Parathyroid adenoma (tissue), 2 donors: Measurements from ENCODE around the gene PINK1.

Experiments used
- H2AFZ ChIP-seq: fragments of 300-600 bp; sonication (generic); one replicate; pipeline ENCODE4 v1.7.0; 2017; ENCODE audit warnings: antibody characterized with exemption, mild to moderate bottlenecking
- H3K27ac ChIP-seq: fragments of 300-600 bp; sonication (generic); one replicate; pipeline ENCODE4 v1.7.0; 2017
- H3K27me3 ChIP-seq: fragments of 300-600 bp; sonication (generic); one replicate; pipeline ENCODE4 v1.7.0; 2017; ENCODE audit warnings: low read length; ENCODE audit not compliant: control insufficient read depth, insufficient read depth
- H3K36me3 ChIP-seq: fragments of 300-600 bp; sonication (generic); one replicate; pipeline ENCODE4 v1.7.0; 2017; ENCODE audit warnings: low read length; ENCODE audit not compliant: control insufficient read depth, insufficient read depth
- H3K4me1 ChIP-seq: fragments of 300-600 bp; sonication (generic); one replicate; pipeline ENCODE4 v1.7.0; 2017; ENCODE audit warnings: control low read depth
- H3K4me2 ChIP-seq: fragments of 300-600 bp; sonication (generic); one replicate; pipeline ENCODE4 v1.7.0; 2017; ENCODE audit warnings: low read length
- H3K4me3 ChIP-seq: fragments of 300-600 bp; sonication (generic); one replicate; pipeline ENCODE4 v1.7.0; 2017; ENCODE audit warnings: low read depth, low read length
- H3K79me2 ChIP-seq: fragments of 300-600 bp; sonication (generic); one replicate; pipeline ENCODE4 v1.7.0; 2017; ENCODE audit warnings: control low read depth
- H3K9ac ChIP-seq: fragments of 300-600 bp; sonication (generic); one replicate; pipeline ENCODE4 v1.7.0; 2017; ENCODE audit warnings: mild to moderate bottlenecking
- H3K9me3 ChIP-seq: fragments of 300-600 bp; sonication (generic); one replicate; pipeline ENCODE4 v1.7.0; 2017; ENCODE audit warnings: low read length; ENCODE audit not compliant: control insufficient read depth
- TF ChIP-seq, protein P1 (sequence below): fragments of 300-600 bp; sonication (generic); IDR thresholded peaks from one replicate; pipeline ENCODE4 v1.7.0; 2017; ENCODE audit warnings: antibody characterized with exemption, mild to moderate bottlenecking
- donor health status: primary hyperparathyroidism.

PINK1 gene

DNA sequence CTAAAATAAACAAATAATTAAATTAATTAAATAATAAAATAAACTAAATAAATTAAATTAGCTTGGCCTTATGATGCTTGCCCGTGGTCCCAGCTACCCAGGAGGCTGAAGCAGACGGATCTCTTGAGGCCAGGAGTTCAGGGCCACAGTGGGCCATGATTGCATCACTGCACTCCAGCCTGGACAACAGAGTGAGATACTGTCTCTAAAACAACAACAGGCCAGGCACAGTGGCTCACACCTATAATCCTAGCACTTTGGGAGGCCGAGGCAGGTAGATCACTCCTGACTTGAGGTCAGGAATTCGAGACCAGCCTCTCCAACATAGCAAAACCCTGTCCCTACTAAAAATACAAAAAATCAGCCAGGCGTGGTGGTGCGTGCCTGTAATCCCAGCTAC is 12.2 kb upstream of the PINK1 start:
- TF ChIP-seq, protein P1, sequence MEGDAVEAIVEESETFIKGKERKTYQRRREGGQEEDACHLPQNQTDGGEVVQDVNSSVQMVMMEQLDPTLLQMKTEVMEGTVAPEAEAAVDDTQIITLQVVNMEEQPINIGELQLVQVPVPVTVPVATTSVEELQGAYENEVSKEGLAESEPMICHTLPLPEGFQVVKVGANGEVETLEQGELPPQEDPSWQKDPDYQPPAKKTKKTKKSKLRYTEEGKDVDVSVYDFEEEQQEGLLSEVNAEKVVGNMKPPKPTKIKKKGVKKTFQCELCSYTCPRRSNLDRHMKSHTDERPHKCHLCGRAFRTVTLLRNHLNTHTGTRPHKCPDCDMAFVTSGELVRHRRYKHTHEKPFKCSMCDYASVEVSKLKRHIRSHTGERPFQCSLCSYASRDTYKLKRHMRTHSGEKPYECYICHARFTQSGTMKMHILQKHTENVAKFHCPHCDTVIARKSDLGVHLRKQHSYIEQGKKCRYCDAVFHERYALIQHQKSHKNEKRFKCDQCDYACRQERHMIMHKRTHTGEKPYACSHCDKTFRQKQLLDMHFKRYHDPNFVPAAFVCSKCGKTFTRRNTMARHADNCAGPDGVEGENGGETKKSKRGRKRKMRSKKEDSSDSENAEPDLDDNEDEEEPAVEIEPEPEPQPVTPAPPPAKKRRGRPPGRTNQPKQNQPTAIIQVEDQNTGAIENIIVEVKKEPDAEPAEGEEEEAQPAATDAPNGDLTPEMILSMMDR: no peak
- no peaks in the 10 kb centered on the region for H3K27me3 ChIP-seq
- no peaks in the 10 kb centered on the region for H3K79me2 ChIP-seq
- no peaks in the 10 kb centered on the region for H3K36me3 ChIP-seq
- no peak overlapping the region for H2AFZ ChIP-seq
- H3K9ac ChIP-seq: no peak overlapping the region
- H3K27ac ChIP-seq: no peak overlapping the region
- H3K4me1 ChIP-seq: no peaks in the 10 kb centered on the region
- H3K4me3 ChIP-seq: no peak overlapping the region
- H3K9me3 ChIP-seq: no peaks in the 10 kb centered on the region
- no peak overlapping the region for H3K4me2 ChIP-seq

DNA sequence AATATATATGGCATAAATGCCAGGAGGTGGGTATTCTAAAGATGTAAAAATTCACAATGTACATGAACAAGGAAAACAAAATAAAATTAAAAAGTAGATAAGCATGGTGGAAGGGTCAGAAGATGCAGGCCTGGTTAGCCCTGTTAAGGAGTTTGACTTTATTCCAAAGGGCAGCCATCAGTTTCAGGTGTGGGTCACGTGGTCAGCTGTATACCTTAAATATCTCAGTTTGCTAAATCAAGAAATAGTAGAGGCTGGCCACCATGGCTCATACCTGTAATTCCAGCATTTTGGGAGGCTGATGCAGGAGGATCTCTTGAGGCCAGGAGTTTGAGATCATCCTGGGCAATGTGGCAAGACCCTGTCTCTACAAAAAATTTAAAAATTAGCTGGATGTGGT is 8.5 kb upstream of the PINK1 start:
- Histone ChIP-seq H2AFZ (no peak overlapping the region), H3K36me3 (no peaks in the 10 kb centered on the region), H3K27ac (no peak overlapping the region), H3K9ac (no peak overlapping the region), H3K4me2 (no peak overlapping the region), H3K4me3 (no peak overlapping the region), H3K9me3 (no peaks in the 10 kb centered on the region), H3K27me3 (no peaks in the 10 kb centered on the region), H3K79me2 (no peaks in the 10 kb centered on the region), H3K4me1 (no peaks in the 10 kb centered on the region)
- TF ChIP-seq, protein P1: no peak

DNA sequence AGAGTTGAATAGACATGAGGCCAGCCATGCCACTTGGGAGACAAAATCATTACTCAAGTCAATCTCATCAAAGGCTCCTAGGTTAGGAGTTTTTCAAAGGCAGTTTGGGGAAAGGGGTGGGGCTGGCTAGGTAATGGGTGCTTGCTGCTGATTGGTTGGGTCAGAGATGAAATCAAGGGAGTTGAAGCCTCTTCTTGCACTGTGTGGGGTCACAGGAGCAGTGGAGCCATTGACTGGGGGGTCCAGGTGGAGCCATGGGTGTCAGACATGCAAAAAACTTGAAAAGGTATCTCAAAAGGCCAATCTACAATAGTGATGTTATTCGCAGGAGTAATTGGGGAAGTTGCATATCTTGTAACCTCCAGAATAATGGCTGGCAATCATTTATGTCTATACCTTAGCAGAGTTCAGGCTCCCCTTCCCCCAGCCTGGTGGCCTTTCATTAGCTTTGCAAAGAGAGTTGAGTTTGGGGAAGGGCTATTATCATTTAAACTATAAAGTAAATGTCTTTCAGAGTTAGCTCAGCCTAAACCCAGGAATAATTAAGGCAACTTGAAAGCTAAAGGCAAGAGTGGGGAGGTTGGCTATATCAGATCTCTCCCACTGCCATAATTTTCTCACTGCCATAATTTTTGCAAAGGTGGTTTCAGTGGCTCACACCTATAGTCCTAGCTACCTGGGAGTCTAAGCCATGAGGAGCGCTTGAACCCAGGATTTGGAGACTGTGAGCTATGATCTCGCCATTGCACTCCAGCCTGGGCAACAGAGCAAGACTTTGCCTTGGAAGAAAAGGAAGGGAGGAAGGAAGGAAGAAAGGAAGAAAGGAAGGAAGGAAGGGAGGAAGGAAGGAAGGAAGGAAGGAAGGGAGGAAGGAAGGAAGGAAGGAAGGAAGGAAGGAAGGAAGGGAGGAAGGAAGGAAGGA is 7.8 kb upstream of the PINK1 start:
- H3K36me3 ChIP-seq: no peaks in the 10 kb centered on the region
- no peak overlapping the region for H3K27ac ChIP-seq
- no peak overlapping the region for H2AFZ ChIP-seq
- no peaks in the 10 kb centered on the region for H3K79me2 ChIP-seq
- no peaks in the 10 kb centered on the region for H3K27me3 ChIP-seq
- H3K4me1 ChIP-seq: no peaks in the 10 kb centered on the region
- no peaks in the 10 kb centered on the region for H3K9me3 ChIP-seq
- no peak overlapping the region for H3K4me3 ChIP-seq
- no peak overlapping the region for H3K9ac ChIP-seq
- no peak overlapping the region for H3K4me2 ChIP-seq
- TF ChIP-seq, protein P1: no peak

DNA sequence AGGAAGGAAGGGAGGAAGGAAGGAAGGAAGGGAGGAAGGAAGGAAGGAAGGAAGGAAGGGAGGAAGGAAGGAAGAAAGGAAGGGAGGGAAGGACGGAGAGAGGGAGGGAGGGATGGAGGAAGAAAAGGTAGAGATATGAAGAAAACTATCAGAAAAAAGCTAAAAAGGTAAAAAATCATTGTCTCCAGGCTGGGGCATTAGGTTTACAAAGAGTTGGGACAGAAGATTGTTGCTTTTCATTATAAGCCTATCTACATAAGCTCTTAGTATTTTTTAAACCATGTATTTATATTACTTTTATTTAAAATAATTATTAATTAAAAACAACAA is 7.2 kb upstream of the PINK1 start:
- Histone ChIP-seq H3K27me3 (no peaks in the 10 kb centered on the region), H3K79me2 (no peaks in the 10 kb centered on the region), H3K36me3 (no peaks in the 10 kb centered on the region), H3K27ac (no peak overlapping the region), H3K4me1 (no peaks in the 10 kb centered on the region), H3K4me3 (no peak overlapping the region), H3K4me2 (no peak overlapping the region), H3K9ac (no peak overlapping the region), H3K9me3 (no peaks in the 10 kb centered on the region), H2AFZ (no peak overlapping the region)
- TF ChIP-seq, protein P1: no peak

DNA sequence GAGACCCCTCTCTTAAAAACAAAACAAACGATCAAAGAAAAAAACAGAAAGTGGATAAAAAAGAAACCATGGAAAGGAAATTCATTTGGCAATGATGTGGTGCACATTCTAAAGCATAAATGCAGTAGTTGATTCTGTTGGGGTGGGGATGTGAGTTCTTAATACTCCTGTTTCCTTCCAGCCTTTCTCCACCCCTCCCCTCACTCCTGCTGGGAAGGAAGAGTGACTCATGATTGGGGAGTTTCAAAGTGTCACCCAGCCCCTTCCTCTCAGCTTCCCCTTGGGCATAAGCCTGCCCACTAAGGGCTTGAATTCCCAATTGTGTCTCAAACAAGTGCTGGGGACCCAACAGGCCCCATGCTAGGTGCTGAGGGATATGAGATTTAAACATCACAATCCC is 6.7 kb upstream of the PINK1 start:
- Histone ChIP-seq H3K9me3 (no peaks in the 10 kb centered on the region), H3K9ac (no peak overlapping the region), H3K27ac (no peak overlapping the region), H3K4me2 (no peak overlapping the region), H2AFZ (no peak overlapping the region), H3K27me3 (no peaks in the 10 kb centered on the region), H3K4me3 (no peak overlapping the region), H3K79me2 (no peaks in the 10 kb centered on the region), H3K36me3 (no peaks in the 10 kb centered on the region), H3K4me1 (no peaks in the 10 kb centered on the region)
- TF ChIP-seq, protein P1: no peak
